Measurements from ENCODE around the gene KCNMA1.

KCNMA1 gene

DNA sequence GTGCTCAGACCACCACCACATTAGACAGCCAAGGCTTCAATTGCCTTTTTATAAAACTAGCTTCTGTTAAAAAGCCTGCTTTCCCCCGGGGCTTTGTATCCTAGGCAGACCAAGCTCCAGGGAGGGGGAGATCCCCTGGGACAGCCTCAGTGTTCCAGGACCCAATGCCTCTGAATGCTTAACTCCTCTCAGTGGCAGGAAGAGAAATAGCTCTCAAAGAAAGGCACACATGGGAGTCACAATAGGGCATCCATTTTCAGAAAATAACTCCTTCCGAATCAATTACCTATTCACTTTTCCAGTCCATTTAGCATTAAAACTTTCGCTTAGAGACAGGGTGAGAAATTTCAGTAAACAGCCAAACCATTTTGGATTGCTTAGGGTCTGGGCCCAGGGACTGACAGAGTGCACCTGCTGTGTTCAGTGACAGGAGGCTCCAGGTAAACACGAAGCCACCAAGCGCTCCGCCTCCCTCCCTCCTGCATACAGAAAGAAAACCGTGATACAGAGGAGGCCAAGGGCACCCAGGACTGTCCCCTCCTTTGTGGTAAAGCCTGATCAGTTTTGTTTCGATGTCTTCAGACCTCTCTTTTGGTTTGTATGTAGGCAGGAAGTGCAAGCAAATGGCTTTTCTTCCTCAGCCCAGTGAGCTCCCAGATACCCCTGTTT is 599.7 kb downstream of the KCNMA1 start:
- no peak for FAIRE-seq

DNA sequence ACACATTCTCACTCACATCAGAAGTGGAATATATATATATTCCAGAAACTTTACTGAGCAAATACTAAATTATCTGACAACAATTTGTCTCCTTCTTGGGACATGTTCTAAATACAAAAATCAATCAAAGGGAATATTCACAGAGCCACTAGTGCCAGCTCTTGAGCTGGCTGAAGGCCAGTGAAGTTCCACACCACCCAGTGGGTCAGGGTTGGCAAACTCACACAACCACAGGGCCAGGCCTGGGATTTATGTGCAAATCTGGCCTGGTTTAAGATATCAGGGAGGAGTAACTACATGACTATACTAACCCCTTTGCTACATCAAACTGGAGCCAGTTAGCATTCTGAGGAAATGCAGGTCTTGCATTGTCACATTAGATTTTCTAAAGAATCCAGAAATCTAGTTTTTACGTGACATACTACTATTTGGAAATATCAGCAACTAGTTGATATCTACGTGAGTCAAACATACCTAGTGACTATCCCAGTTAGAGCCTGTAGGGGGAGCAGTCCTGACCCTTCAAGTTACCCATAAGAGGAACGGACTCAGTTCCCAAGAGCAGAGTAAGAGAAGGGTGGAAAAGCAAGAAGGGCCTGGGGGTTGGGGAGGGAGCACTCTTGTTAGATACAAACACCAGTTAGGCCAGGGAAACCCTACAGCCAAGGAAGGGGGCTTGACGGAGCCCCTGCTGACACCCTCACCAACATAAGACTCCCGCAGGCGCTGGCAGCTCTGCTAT is 600.4 kb downstream of the KCNMA1 start:
- no peak for DNase-seq (ENCODE audit: insufficient read length, low spot score)
- TF ChIP-seq, protein P1, sequence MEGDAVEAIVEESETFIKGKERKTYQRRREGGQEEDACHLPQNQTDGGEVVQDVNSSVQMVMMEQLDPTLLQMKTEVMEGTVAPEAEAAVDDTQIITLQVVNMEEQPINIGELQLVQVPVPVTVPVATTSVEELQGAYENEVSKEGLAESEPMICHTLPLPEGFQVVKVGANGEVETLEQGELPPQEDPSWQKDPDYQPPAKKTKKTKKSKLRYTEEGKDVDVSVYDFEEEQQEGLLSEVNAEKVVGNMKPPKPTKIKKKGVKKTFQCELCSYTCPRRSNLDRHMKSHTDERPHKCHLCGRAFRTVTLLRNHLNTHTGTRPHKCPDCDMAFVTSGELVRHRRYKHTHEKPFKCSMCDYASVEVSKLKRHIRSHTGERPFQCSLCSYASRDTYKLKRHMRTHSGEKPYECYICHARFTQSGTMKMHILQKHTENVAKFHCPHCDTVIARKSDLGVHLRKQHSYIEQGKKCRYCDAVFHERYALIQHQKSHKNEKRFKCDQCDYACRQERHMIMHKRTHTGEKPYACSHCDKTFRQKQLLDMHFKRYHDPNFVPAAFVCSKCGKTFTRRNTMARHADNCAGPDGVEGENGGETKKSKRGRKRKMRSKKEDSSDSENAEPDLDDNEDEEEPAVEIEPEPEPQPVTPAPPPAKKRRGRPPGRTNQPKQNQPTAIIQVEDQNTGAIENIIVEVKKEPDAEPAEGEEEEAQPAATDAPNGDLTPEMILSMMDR (IDR thresholded peaks at IDR 0.05; ENCODE audit: insufficient read depth, missing control alignments): peak; percentile 52
- FAIRE-seq: no peak

More for the DNA sequence above, 599.7 kb downstream of the KCNMA1 start:
- no peak for DNase-seq (ENCODE audit: insufficient read length, low spot score)
- TF ChIP-seq, protein P1 (IDR thresholded peaks at IDR 0.05; ENCODE audit: insufficient read depth, missing control alignments): no peak

DNA sequence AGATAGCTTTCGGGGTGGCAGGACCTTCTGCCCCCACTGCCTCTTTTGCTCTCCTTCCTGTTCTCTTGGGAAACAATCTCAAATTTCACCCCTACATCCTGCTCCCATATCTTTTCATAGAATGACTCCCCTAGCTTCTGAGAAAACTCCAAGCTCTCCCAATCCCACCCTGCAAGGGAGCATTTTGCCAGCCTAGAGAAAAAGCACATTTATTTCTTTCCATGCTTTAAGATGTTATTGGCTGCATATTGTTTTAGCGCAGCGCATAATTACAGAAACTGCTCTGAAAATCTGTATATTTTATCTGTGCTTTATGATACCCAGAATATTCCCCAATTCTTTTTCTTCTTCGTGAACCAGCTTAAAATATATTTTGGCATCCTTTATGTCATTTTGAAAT is 601.3 kb downstream of the KCNMA1 start:
- DNase-seq (ENCODE audit: insufficient read length, low spot score) (no peak), FAIRE-seq (no peak)
- TF ChIP-seq, protein P1 (IDR thresholded peaks at IDR 0.05; ENCODE audit: insufficient read depth, missing control alignments): no peak

DNA sequence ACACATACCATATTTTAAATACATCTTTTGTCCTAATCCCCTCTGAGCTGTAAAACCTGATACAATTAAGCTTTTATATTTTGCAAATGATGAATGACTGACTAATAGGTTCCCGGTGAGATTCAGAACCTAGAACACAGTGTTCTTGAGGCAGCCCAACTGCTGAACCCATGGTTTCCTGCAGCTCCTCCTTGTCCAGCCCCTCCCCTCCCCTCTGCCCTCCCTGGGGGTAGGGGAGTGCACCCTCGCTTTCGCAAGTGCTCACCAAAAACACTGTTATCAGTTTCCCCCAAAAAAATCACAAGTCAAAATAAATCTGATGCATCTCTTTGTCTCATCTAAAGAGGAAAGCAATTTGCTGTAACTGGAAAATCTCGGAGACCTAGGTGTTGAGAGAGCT is 602.8 kb downstream of the KCNMA1 start:
- FAIRE-seq (no peak), DNase-seq (ENCODE audit: insufficient read length, low spot score) (no peak)
- TF ChIP-seq, protein P1 (IDR thresholded peaks at IDR 0.05; ENCODE audit: insufficient read depth, missing control alignments): no peak

DNA sequence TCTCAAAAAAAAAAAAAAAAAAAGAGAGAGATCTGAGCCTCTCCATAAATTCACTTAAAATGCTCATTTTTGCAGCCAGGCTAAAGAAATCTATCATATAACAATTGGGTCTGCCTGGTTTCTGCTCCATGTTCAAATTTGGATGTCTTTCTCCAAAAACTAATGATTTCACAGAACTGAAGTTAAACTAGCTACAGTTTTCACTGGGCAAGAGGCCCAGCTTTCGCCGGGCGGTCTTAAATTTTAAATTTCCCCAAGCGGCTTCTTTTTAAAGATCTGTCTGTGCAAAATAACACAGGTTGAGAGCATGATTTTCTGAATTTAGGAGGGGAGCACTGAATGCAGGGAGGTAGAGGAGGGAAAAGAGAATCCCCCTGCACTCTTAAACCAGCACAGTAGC is 603.4 kb downstream of the KCNMA1 start:
- FAIRE-seq: no peak

DNA sequence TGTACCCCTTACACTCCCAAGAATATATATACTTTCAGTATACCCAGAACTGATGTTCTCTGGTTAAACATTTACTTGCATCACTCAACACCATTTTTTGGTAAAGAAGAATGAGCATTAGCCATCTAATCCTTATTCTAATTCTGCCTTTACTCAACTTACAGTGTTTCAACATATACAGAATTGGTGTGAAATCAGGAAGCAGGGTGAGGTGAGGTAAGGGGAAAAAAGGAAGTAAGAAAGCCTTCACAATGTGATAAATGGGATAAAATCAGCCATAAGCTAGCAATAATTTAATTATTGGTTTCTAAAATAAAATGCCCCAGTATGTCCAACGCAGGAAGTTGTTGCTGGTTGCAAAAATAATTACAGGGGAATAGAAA is 605.4 kb downstream of the KCNMA1 start:
- TF ChIP-seq, protein P1 (IDR thresholded peaks at IDR 0.05; ENCODE audit: insufficient read depth, missing control alignments): no peak
- DNase-seq (ENCODE audit: insufficient read length, low spot score) (no peak), FAIRE-seq (no peak)

More for the DNA sequence above, 603.4 kb downstream of the KCNMA1 start:
- TF ChIP-seq, protein P1 (IDR thresholded peaks at IDR 0.05; ENCODE audit: insufficient read depth, missing control alignments): no peak
- DNase-seq (ENCODE audit: insufficient read length, low spot score): no peak

Data from D721Med (cell line).